ENCODE measurements around the gene ZNF487.

DNA sequence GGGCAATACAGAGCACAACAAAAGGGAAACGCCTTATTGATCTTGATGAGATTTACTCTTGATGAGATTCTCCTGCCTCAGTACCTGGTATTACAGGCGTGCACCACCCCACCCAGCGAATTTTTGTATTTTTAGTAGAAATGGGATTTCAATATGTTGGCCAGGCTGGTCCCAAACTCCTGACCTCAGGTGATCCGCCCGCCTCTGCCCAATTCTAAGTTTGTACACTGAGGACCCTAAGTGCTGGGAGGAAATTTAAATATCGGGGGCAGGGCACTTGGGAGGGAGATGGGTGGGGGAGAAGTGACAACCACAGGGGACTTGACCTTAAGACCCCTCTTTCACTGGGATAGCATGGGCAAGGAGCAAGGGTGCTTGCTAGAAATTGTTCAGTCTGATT lies 42.0 kb upstream of the ZNF487 start:
- TF ChIP-seq EZH2 (IDR thresholded peaks at IDR 0.05) (no peak), EZH2phosphoT487 (IDR thresholded peaks at IDR 0.05) (no peak)
- TF ChIP-seq, protein P1, sequence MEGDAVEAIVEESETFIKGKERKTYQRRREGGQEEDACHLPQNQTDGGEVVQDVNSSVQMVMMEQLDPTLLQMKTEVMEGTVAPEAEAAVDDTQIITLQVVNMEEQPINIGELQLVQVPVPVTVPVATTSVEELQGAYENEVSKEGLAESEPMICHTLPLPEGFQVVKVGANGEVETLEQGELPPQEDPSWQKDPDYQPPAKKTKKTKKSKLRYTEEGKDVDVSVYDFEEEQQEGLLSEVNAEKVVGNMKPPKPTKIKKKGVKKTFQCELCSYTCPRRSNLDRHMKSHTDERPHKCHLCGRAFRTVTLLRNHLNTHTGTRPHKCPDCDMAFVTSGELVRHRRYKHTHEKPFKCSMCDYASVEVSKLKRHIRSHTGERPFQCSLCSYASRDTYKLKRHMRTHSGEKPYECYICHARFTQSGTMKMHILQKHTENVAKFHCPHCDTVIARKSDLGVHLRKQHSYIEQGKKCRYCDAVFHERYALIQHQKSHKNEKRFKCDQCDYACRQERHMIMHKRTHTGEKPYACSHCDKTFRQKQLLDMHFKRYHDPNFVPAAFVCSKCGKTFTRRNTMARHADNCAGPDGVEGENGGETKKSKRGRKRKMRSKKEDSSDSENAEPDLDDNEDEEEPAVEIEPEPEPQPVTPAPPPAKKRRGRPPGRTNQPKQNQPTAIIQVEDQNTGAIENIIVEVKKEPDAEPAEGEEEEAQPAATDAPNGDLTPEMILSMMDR (IDR thresholded peaks at IDR 0.05), result no peak

Data from neural progenitor cell (in vitro differentiated cells).